ENCODE results near the gene POFUT1.

GRCh38 chr20:32232326-32232886 lies 24.7 kb downstream of the POFUT1 start:
- TF ChIP-seq, protein P1, sequence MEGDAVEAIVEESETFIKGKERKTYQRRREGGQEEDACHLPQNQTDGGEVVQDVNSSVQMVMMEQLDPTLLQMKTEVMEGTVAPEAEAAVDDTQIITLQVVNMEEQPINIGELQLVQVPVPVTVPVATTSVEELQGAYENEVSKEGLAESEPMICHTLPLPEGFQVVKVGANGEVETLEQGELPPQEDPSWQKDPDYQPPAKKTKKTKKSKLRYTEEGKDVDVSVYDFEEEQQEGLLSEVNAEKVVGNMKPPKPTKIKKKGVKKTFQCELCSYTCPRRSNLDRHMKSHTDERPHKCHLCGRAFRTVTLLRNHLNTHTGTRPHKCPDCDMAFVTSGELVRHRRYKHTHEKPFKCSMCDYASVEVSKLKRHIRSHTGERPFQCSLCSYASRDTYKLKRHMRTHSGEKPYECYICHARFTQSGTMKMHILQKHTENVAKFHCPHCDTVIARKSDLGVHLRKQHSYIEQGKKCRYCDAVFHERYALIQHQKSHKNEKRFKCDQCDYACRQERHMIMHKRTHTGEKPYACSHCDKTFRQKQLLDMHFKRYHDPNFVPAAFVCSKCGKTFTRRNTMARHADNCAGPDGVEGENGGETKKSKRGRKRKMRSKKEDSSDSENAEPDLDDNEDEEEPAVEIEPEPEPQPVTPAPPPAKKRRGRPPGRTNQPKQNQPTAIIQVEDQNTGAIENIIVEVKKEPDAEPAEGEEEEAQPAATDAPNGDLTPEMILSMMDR (IDR thresholded peaks at IDR 0.05), result no peak
- TF ChIP-seq EP300 (IDR thresholded peaks at IDR 0.05), result no peak

Data from stomach (tissue), 4 donors.